ENCODE measurements around the gene ATAD2B. TPM values are rescaled to one million over a fixed set of nuclear protein-coding genes. Genes with fewer than 3 reads are reported as not detected.

The ATAD2B gene
- total RNA-seq, 1 experiment from 2014 or later = 19.7 TPM

- Mint-ChIP-seq H3K4me1 (ENCODE audit: low read depth, unreplicated experiment) (no peaks in the 10 kb centered on the region), H3K27me3 (ENCODE audit: unreplicated experiment) (no peaks in the 10 kb centered on the region), H3K36me3 (ENCODE audit: insufficient read depth, unreplicated experiment) (no peaks in the 10 kb centered on the region), H3K9me3 (ENCODE audit: low read depth, unreplicated experiment) (no peaks in the 10 kb centered on the region), H3K4me3 (ENCODE audit: low read depth, unreplicated experiment) (no peak overlapping the region), H3K27ac (ENCODE audit: unreplicated experiment) (no peak overlapping the region)
- no TSS peak for BruUV-seq (replicated peaks)
- TF ChIP-seq CTCF (IDR thresholded peaks at IDR 0.05; ENCODE audit: unreplicated experiment) = no peak
- no peak for DNase-seq
- intact Hi-C loops (cut with micrococcal nuclease; ENCODE audit: unreplicated experiment) = no loop called here
- CTCF ChIA-PET = no interaction called here
Measured at GRCh38 chr2:23718931-23719700, 207.8 kb downstream of the ATAD2B start.

DNA sequence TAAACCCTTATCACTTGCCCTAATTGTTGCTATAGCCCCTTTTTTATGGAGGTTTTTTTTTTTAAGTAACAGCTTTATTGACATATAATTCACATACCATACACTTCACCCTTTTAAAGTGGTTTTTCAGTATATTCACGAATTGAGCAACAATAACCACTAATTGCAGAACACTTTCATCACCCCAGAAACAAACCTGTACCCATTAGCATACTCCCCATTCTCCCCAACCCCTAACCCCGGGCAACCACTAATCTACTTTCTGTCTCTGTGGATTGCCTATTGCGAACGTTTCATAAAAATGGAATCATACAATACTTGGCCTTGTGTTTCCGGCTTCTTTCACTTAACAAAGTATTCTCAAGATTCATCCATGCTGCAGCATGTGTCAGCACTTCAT, 213.6 kb downstream of the ATAD2B start:
- H3K27ac Mint-ChIP-seq (ENCODE audit: unreplicated experiment) = no peak overlapping the region
- H3K27me3 Mint-ChIP-seq (ENCODE audit: unreplicated experiment) = no peaks in the 10 kb centered on the region
- intact Hi-C loops (cut with micrococcal nuclease; ENCODE audit: unreplicated experiment) = no loop called here
- H3K9me3 Mint-ChIP-seq (ENCODE audit: low read depth, unreplicated experiment) = no peaks in the 10 kb centered on the region
- H3K4me3 Mint-ChIP-seq (ENCODE audit: low read depth, unreplicated experiment) = no peak overlapping the region
- DNase-seq = no peak
- TF ChIP-seq CTCF (IDR thresholded peaks at IDR 0.05; ENCODE audit: unreplicated experiment) = no peak
- no TSS peak for BruUV-seq (replicated peaks)
- peaks cover 4% of the 10 kb centered on the region for H3K36me3 Mint-ChIP-seq (ENCODE audit: insufficient read depth, unreplicated experiment)
- H3K4me1 Mint-ChIP-seq (ENCODE audit: low read depth, unreplicated experiment) = no peaks in the 10 kb centered on the region
- CTCF ChIA-PET = no interaction called here

GRCh38 chr2:23712756-23713151, 214.2 kb downstream of the ATAD2B start:
- no peak overlapping the region for H3K27ac Mint-ChIP-seq (ENCODE audit: unreplicated experiment)
- DNase-seq = no peak

DNA sequence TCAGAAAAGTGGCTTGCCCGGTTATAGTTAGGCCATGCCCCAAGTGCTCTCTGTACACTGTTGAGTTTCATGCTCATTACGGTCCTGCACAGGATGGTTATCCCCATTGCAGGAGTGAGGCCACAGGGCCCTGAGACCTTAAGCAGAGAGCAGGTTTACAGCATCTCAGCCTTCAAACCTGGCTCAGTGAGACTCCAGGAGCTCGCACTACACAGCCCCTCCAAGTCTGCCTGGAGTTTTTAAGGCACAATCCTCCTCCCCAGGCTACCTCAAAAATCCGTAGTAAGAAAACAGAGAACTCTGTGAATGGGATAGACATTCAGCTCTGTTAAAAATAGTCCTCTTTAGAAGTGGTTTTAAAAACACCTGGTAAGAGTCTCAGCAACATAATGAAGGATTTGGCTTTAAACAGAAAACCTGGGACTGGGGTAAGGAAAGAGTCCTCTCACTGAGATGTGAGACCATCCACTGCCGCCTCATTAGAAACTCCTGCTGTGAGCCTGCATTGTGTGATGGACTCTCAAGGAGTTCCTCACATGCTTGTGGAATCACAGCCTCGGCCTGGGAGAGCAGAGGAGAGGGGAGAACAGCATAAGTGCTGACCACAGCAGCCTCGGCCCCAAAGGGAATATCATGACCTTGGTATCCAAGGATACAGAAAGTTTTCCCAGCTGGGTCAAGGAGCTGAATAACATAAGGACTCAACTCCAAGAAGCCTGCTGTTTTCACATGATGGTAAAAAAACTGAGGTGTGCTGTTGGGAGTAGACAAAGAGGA, 214.8 kb downstream of the ATAD2B start:
- H3K4me3 Mint-ChIP-seq (ENCODE audit: low read depth, unreplicated experiment) = no peak overlapping the region
- no peaks in the 10 kb centered on the region for H3K9me3 Mint-ChIP-seq (ENCODE audit: low read depth, unreplicated experiment)
- DNase-seq = no peak
- no peak for TF ChIP-seq CTCF (IDR thresholded peaks at IDR 0.05; ENCODE audit: unreplicated experiment)
- BruUV-seq (replicated peaks) = no TSS peak
- no peaks in the 10 kb centered on the region for H3K4me1 Mint-ChIP-seq (ENCODE audit: low read depth, unreplicated experiment)
- peaks cover 4% of the 10 kb centered on the region for H3K36me3 Mint-ChIP-seq (ENCODE audit: insufficient read depth, unreplicated experiment)
- no peak overlapping the region for H3K27ac Mint-ChIP-seq (ENCODE audit: unreplicated experiment)
- CTCF ChIA-PET = no interaction called here
- intact Hi-C loops (cut with micrococcal nuclease; ENCODE audit: unreplicated experiment) = no loop called here
- no peaks in the 10 kb centered on the region for H3K27me3 Mint-ChIP-seq (ENCODE audit: unreplicated experiment)

More at GRCh38 chr2:23712756-23713151, 214.2 kb downstream of the ATAD2B start:
- TF ChIP-seq CTCF (IDR thresholded peaks at IDR 0.05; ENCODE audit: unreplicated experiment) = no peak
- H3K4me1 Mint-ChIP-seq (ENCODE audit: low read depth, unreplicated experiment) = no peaks in the 10 kb centered on the region
- CTCF ChIA-PET = no interaction called here
- BruUV-seq (replicated peaks) = no TSS peak
- H3K9me3 Mint-ChIP-seq (ENCODE audit: low read depth, unreplicated experiment) = no peaks in the 10 kb centered on the region
- no peaks in the 10 kb centered on the region for H3K27me3 Mint-ChIP-seq (ENCODE audit: unreplicated experiment)
- intact Hi-C loops (cut with micrococcal nuclease; ENCODE audit: unreplicated experiment) = no loop called here
- H3K4me3 Mint-ChIP-seq (ENCODE audit: low read depth, unreplicated experiment) = no peak overlapping the region
- H3K36me3 Mint-ChIP-seq (ENCODE audit: insufficient read depth, unreplicated experiment) = peaks cover 4% of the 10 kb centered on the region

All from Calu3 (cell line).